C1 segment of cervical spinal cord (tissue), 14 donors: ENCODE measurements around the gene GNG14.
"Not testable (repeated sequence)": the region's sequence is repeated elsewhere in the genome, so short reads cannot be mapped to it uniquely, and the experiment has no call there.

Source experiments
- DNase-seq, 14 donors: peaks; one replicate each; lab custom pipeline; 2025; lab: John Stamatoyannopoulos, UW

The GNG14 gene

GRCh38 chr19:12696366-12697335 lies 8.9 kb downstream of the GNG14 start, which contains the start of gene FBXW9:
FBXW9 (minus strand) TSS chr19:12696631; CDS start chr19:12696581, 50 bp downstream.
- peak; percentile 46 to 95 (median 89) for DNase-seq

- DNase-seq: not testable (repeated sequence)
Measured at GRCh38 chr19:12697425-12697824, 9.6 kb downstream of the GNG14 start.

GRCh38 chr19:12698138-12698537 lies 10.3 kb downstream of the GNG14 start:
- DNase-seq: no peak

GRCh38 chr19:12701596-12702282 lies 13.9 kb downstream of the GNG14 start:
- DNase-seq: no peak

- DNase-seq: no peak
Measured at GRCh38 chr19:12703046-12703445, 15.2 kb downstream of the GNG14 start.

GRCh38 chr19:12705169-12705568 lies 17.4 kb downstream of the GNG14 start:
- no peak for DNase-seq

- no peak for DNase-seq
Measured at GRCh38 chr19:12705654-12706331, 18.0 kb downstream of the GNG14 start.

- no peak for DNase-seq
Measured at GRCh38 chr19:12706332-12706718, 18.5 kb downstream of the GNG14 start.

- DNase-seq: no peak
Measured at GRCh38 chr19:12708641-12709040, 20.8 kb downstream of the GNG14 start.

- DNase-seq: no peak
Measured at GRCh38 chr19:12711187-12711586, 23.4 kb downstream of the GNG14 start.

- DNase-seq: not testable (repeated sequence)
Measured at GRCh38 chr19:12712077-12712476, 24.3 kb downstream of the GNG14 start.

GRCh38 chr19:12713304-12713703 lies 25.5 kb downstream of the GNG14 start:
- not testable (repeated sequence) for DNase-seq

- DNase-seq: no peak
Measured at GRCh38 chr19:12715102-12715501, 27.3 kb downstream of the GNG14 start.

GRCh38 chr19:12715929-12716328 lies 28.1 kb downstream of the GNG14 start:
- DNase-seq: no peak

GRCh38 chr19:12720296-12720695 lies 32.5 kb downstream of the GNG14 start:
- no peak for DNase-seq

- peak in 3 of 14 donors; percentile 43 to 59 (median 46) for DNase-seq
Measured at GRCh38 chr19:12720851-12721655, 33.3 kb downstream of the GNG14 start.

- peak in 11 of 14 donors; percentile 40 to 80 (median 64) for DNase-seq
Measured at GRCh38 chr19:12721656-12722565, 34.1 kb downstream of the GNG14 start.

- DNase-seq: peak; percentile 59 to 94 (median 90)
Measured at GRCh38 chr19:12722566-12723380, 35.0 kb downstream of the GNG14 start.

- DNase-seq: peak in 1 of 14 donors; percentile 25
Measured at GRCh38 chr19:12723381-12723640, 35.5 kb downstream of the GNG14 start.
